ELF-1 (cell line): ENCODE measurements around the gene PTGDS.

Experiments used
- DNase-seq: peaks from one replicate; pipeline ENCODE4 v3.0.0-alpha.2; 2016; ENCODE audit warnings: low read depth, low spot score

PTGDS gene

DNA sequence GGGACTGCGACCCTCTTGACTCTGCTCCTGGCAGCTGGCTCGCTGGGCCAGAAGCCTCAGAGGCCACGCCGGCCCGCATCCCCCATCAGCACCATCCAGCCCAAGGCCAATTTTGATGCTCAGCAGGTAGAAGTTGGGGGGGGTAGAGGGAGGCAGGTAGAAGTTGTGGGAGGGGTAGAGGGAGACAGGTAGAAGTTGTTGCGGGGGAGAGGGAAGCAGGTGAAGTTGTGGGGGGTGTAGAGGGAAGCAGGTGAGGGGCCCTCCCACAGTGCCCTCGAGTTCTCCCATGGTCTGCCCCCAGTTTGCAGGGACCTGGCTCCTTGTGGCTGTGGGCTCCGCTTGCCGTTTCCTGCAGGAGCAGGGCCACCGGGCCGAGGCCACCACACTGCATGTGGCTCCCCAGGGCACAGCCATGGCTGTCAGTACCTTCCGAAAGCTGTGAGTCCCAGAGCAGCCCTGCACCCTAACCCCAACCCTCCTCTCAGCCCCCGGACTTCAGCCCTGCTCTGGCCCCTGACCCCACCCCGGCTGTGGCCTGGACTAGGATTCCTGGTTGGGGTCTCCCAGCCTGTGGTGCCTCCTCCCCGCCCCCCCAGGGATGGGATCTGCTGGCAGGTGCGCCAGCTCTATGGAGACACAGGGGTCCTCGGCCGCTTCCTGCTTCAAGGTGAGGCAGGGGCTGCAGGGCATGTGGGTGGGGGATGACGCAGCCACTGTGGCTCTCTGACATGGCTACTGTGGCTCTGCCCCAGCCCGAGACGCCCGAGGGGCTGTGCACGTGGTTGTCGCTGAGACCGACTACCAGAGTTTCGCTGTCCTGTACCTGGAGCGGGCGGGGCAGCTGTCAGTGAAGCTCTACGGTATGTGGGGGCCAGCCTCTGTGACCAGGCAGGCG lies 31.7 kb upstream of the PTGDS start:
- peak; percentile 55 for DNase-seq

DNA sequence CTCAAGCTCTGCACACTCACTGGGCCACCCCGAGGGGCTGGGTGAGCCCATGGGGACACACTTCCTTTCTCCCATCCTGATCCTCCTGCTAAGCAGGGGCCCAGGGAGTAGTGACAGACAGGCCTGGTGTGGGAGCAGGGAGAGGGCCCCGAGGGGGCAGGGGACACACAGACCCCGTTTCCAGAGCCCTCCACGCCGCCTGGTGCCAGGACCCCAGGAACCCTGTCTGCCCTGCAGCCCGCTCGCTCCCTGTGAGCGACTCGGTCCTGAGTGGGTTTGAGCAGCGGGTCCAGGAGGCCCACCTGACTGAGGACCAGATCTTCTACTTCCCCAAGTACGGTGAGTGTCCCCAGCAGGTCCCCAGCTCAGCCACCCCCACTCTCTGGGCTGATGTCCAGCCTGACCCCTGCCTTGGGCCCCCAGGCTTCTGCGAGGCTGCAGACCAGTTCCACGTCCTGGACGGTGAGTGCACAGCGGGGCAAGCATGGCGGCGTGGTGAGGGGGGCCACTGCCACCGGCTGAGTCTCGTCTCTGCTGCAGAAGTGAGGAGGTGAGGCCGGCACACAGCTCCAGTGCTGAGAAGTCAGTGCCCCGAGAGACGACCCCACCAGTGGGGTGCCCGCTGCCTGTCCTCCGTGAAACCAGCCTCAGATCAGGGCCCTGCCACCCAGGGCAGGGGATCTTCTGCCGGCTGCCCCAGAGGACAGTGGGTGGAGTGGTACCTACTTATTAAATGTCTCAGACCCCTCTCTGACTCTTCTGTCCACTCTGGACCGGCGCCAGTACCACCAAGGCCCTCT lies 30.9 kb upstream of the PTGDS start:
- no peak for DNase-seq

DNA sequence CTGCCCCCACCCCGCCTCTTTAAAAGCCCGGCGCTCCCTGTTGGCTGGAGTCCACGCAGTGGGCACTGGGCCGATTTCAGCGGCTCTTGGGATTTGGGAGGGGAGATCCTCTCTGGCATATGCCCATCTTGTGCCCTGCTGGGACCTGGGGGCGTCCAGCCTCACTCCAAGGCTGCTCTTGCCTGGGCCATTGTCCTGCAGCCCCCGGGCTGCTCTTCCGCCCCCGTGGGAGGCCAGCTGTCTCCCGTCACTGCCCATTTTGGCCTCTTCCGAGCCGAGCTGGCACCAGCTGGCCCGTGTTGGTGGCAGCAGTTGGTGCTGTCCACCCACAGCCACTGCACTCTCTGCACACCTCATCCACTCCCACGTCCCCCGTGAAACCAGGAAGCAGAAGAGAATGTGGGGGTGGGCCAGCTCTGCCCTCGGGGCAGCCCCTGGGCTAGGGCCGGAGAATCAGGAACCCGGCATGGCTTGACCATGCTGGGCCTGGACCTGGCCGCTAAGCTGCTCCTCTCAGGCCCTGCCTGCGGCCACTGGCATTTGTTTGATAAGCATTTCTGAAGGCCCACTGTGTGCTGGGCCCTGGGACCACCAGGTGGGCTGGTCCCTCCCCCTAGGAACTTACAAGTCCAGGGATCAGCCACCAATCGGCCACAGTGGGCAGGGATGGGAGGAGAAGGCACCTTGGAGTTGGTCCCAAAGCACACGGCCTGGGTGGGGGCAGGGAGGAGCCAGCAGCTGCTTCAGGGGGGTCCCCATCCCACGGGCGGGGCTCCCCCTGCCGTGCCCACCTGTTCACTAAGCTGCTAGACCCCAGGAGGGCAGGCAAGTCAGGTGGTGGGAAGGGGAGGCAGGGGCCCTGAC lies 30.0 kb upstream of the PTGDS start:
- DNase-seq, result no peak

DNA sequence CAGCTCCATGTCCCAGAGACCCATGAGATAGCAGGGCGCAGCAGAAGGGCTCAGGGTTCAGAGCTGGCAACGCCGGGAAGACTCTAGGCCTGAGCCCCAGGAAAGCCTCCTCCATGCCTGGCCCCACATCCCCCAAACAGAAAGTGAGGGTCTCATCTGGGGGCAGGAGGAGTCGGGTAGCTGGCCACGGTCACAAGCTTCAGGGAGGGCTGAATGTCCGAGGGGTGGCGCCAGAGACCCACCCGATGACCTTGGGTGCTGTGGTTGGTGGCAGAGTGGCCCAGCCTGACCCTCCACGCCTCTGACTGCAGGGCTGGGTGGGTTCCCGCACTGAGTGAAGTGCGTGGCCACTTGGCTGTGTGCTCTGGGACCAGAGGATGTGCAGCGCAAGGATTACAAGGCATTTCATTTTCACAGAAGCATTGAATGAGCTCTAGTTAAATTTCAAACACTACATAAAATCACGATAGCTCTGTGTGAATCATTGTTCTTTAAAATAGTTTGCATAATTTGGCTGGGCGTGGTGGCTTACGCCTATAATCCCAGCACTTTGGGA lies 29.3 kb upstream of the PTGDS start:
- DNase-seq, result peak; percentile 76

DNA sequence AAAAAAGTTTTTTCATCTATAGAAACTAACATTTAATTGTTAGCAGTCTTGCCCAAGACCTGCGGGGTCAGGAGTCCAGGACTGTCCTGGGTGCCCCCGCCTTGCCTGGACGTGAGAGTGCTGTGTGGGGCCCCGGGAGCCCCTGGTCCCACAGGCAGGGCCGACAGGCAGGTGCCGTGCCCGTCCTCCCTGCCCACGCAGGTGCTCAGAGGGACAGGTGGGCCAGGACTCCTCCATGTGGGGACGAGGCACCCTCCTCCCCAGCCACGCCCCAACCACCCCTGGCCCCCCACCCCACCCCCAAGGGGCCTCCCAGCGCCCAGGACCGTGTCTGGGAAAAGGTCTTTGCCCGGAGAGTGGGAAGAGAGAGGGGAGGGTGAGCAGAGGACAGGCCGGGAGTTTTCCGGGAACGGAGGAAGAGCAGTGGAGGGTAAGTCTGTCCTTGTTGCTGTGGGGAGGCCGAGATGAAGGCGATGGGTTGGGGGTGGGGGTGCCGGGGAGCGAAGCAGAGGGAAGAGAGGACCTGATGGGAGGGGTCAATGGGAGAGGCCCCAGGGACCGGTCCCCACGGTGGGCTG lies 28.0 kb upstream of the PTGDS start:
- DNase-seq, result no peak

DNA sequence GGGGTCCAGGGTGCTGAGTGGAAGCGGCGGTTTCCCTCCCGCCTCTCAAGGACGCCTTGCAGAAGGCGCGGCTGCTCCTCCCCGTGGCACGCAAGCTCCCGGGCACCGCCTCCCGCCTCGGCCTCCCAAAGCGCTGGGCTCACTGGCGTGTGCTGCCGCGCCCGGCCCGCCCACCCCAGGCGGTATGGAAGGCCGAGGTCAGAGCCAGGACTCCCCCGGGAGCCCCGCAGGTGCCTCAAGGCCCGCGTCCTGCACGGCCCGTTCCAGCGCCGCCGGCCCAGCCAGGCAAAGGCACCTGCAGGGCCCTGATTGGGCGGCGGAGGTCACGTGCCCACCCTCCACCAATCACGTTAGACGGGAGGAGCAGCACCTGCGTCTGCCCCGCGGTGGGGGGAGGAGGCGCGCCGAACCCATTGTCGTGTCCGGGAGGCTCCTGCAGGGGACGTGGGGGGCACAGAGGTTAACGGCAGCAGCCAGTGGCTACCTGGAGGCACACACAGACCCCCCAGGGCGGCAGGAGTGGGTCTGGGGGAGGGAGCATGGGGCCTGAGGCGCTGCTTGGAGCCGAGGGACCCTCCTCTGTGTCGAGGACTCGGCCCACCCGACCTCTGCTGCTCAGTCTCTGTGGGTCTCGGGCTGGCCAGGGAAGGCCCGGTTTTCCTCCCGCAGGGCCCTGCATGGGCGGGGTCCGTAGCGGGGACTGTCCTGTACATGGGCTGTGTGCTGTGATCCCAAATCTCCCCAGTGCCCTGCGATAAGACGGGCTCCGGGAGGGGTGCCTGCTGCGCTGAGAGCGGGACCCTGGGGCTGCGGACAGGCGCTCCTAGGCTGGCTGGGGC lies 27.3 kb upstream of the PTGDS start:
- DNase-seq, result peak; percentile 93

DNA sequence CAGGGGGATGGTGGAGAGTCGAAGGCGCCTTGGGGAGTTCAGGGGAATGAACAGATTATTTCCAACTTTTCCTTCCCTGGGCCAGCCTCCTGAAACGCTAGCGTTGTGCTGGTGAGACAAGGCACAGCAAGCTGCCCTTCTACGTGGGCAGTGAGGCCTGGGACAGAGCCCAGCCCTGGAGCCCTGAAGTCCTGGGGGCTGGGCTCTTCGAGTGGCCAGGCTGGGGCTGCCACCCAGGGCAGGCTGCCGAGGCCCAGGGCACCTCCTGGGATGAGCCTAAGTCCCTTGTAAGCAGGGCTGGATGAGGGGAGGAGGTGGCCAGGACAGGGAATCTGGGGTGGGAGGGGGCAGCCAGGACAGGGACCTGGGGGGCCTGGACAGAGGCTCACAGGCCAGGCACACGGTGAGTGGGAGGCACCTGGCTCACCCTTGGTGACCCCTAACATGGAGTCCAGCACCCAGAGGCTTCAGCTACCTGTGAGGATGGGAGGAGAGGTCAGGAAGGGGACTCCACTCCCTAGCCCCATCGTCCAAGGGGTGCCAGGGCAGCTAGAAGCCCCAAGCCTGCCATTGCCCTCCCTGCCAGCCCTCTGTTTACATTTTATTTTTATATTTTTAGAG lies 26.5 kb upstream of the PTGDS start:
- DNase-seq, result no peak

DNA sequence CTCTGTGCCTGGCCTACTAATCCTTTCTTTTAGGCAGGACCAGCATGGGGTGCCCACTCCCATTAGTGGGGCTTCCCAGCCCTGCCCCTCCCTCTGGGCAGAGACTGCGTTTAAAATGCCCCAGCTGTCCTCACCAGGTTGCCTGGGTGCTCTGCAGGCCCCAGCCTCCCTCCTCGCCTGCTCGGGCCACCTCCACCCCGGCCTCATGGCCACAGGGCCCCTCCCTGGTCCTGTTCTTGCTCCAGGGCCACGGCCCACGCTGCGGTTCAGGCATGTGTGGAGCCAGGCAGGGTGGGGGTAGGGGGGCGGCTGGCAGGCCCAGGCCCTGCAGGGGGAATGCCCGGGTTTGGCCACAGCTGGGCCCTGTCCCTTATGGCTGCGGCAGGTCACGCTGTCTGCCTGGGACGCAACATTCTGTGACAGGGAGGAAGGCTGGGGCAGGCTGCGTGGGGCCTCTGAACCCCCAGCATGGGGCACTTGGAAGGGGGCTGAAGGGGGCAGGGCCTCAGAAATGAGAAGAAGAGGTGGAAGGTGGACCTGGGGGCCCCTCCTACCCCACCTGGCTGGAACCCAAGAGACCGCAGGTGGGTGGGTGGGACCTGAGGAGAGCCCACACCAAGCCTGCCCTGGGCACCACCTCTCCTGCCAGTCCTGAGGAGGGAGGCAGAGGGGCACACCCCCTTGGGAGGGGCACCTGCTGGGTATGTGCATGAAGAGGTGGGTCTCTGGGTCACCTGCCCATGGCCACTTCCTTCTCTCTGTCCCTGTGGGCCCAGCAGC lies 25.6 kb upstream of the PTGDS start, which contains the start of gene LCN12:
Gene LCN12 (plus strand): TSS at position 733 of the 780 bp plus-strand sequence. CDS start 55 bp downstream, outside the sequence.
- DNase-seq, result no peak

DNA sequence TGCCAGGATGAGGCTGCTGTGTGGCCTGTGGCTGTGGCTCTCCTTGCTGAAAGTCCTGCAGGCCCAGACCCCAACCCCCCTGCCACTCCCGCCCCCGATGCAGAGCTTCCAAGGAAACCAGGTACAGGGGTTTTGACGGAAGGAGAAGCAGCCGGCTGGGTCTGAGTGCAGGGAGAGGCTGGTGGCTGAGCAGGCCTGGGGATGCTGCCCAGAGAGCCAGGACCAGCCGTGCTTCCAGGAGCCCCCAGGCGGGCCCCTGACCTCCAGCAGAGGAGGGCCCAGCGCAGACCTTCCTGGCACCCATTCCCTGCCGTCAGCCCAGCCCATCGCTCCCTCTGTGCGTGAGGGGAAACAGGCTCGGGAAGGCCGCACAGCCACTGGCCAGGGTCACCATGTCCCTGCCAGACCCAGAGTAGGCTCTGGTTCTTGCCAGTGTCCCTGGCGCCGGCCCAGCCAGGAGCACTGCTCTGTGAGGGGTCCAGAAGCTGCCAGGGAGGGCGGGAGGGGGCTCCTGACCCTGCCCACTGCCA lies 24.9 kb upstream of the PTGDS start:
- DNase-seq, result no peak

DNA sequence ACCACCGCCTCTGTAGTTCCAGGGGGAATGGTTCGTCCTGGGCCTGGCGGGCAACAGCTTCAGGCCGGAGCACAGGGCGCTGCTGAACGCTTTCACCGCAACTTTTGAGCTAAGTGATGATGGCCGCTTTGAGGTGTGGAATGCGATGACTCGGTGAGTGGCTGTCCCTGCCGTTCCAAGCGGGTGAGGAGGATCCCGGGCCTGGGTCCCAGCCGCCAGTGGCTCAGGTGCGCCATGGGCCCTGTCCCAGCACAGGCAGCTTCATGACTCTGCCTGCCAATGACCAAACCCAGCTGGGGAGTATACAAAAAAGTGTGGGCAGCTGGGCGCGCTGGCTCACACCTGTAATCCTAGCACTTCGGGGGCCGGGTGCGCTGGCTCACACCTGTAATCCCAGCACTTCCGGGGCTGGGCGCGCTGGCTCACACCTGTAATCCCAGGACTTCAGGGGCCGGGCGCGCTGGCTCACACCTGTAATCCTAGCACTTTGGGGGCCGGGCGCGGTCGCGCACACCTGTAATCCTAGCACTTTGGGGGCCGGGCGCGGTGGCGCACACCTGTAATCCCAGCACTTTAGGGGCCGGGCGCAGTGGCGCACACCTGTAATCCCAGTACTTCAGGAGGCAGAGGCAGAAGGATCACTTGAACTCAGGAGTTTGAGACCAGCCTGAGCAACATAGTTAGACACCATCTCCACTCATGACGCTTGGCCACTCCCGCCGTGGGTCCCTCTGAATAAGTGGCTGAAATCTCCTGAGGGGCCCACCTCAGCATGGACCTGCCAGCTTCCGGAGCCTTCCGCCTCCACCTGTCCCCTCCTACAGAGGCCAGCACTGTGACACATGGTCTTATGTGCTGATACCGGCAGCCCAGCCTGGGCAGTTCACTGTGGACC lies 24.2 kb upstream of the PTGDS start:
- DNase-seq, result peak; percentile 33

DNA sequence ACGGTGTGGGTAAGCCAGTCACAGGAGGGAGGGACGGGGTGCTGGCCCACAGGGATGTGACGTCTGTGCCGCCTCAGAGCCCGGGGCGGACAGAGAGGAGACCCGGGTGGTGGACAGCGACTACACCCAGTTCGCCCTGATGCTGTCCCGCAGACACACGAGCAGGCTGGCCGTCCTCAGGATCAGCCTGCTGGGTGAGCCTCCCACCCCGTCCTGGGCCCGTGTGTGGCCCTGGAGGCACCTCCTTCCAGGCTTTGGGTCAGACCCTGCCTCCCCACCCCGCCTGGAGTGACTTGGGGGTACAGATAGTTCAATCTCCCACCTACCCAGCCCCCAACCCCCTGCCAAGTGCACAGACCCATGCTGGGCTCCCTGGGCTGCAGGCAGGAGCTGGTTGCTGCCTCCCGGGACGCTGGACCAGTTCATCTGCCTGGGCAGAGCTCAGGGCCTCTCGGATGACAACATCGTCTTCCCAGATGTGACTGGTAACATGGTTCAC lies 23.5 kb upstream of the PTGDS start:
- DNase-seq, result no peak

DNA sequence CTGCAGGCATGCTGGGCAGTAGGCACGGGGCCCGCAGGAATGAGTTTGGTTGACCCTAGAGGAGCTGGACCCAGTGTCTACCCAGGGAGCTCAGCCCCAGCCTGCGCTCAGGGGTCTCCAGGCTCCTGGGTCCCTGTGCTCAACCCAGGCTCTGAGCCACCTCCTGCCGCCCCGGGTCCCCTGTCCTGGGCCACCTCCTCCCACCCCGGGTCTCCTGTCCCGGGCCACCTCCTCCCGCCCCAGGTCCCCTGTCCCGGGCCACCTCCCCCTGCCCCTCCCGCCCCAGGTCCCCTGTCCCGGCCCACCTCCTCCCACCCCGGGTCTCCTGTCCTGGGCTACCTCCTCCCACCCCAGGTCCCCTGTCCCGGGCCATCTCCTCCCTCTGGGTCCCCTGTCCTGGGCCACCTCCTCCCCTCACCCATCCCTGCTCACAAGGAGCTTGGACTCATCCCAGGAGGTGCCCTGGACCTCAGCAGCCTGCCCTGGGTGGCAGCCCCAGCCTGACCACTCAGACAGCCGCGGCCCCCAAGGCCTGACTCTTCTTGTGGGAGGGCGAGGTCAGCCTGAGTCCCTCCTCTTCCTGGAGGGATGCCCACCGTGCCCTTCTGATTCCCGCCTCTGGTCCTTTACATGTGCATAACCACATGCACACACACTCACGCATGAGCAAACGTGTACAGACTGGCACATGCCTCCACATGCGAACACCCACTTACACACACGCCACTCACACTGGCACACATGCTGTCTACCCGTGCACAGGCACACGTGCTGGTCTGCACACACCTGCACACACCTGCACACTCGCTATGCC lies 22.8 kb upstream of the PTGDS start:
- no peak for DNase-seq

DNA sequence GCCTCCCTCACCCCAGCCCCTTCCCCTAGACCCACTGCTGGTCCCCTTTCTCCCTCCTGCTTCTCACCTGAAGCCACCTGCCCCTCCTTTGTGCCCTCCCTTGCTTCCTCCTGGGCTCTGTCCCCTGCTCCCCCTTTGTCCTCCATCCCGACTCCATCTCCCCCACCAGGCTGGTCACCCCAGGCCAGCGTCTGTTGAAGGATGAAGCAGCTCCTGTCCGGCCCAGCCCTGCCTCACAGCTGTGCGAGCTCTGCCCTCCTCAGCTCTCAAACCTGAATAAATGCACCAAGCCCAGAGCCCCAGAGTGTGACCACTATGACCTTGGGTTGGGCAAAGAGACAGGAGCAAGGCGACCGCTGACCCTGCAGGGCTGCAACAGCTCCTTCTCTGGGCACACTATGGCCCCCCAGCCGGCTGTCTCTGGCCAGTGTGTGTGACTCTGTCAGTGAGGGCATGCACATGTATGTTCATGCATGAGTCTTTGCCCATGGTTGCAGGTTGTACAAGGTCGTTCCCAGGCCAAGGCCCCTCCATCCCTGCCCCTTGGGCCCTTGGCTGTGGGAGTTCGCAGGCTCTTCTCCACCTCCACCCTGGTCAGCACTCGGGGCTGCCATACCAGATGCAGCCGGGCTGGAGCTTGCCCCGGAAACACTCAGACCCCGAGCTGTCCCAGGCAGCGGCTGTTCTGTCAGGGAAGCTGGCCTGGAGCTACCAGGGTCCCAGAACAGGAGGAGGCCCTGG lies 21.9 kb upstream of the PTGDS start:
- DNase-seq, result no peak

DNA sequence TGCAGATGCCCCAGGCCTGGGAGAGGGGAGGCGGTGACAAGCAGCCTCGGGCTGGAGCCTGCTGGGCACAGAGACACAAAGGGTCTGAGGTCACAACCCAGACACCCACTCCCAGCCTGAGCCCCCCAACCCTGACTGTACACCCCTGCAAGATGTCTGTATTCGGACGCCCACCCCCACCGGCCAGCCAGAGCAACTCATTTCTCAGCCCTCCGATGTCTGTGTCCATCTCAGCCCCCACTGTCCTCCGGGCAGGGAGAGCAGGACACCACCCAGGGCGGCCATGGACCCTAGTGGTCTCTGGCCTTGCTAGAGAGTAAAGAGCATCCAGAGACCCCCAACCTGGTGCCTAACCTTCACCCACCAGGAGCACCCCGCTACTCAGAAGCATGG lies 21.4 kb upstream of the PTGDS start:
- no peak for DNase-seq

DNA sequence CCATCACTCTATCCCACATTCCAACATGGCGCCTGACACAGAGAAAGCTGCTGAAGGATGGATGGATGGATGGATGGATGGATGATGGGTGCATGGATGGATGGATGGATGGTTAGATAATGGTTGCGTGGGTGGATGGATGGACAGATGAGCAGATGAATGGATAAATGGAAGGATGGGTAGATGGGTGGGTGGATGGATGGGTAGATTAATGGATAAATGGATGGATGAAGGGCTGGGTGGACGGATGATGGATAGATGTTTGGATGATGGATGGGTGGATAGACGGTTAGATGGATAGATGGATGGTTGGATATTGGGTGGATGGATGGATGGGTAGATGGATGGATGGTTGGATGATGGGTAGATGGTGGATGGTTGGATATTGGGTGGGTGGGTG lies 20.7 kb upstream of the PTGDS start:
- DNase-seq, result no peak

DNA sequence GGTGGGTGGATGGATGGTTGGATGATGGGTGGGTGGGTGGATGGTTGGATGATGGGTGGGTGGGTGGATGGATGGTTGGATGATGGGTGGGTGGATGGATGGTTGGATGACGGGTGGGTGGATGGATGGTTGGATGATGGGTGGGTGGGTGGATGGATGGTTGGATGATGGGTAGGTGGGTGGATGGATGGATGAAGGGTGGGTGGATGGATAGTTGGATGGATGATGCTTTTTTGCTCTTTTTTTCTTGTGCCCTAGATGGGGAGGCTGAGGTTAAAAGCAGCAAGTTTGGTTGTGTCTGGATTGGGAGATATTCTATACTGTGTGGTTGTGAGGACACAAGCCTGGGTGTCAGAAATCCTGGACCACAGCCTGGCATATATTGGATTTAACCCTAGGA lies 19.8 kb upstream of the PTGDS start:
- DNase-seq, result no peak
